ENCODE data around the gene CORO1C. TPM values are rescaled to one million over a fixed set of nuclear protein-coding genes. Genes with fewer than 3 reads are reported as not detected.
A peak's percentile ranks its signal among the peaks of the same experiment; 100 is the strongest.

The CORO1C gene
- total and polyA plus RNA-seq, 9 of the 15 experiments (the other 6 are each of a cell fraction or from before 2014, with no cell fraction given) = 55.2 to 280 (median 150) TPM

DNA sequence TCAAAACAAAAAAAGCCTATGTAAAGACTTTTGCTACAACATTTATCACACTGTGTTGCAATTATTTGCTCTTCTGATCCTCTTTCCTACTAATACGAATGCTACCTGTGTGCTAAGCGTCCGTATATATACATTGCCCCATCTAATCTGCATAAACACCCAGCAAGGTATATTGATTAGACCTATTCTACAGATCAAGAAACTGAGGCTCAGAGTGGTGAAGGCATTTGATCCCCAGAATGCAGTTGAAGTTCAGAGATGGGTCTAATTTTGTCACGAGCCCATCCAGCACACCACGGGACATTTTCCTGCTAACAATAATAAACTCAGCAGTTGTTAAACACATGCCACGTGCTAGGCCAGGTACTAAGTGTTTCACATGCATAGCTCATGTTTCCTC is 25.1 kb upstream of the CORO1C start (continued):
- TF ChIP-seq ZNF140 (CRISPR knock-in tag; IDR thresholded peaks at IDR 0.05) (no peak), TGIF2 (CRISPR knock-in tag; IDR thresholded peaks at IDR 0.05) (no peak), FOXM1 (IDR thresholded peaks at IDR 0.05; ENCODE audit: low read depth) (no peak), FOXM1 (CRISPR knock-in tag; IDR thresholded peaks at IDR 0.05; ENCODE audit: low read depth) (no peak), CCAR2 (IDR thresholded peaks at IDR 0.05; ENCODE audit: low read depth, low read length) (no peak), RBM25 (IDR thresholded peaks at IDR 0.05; ENCODE audit: low read depth, low read length, severe bottlenecking) (peak; percentile 75), NCOA2 (IDR thresholded peaks at IDR 0.05; ENCODE audit: partially characterized antibody in 2 of 2) (no peak)
- TF ChIP-seq, protein P1, sequence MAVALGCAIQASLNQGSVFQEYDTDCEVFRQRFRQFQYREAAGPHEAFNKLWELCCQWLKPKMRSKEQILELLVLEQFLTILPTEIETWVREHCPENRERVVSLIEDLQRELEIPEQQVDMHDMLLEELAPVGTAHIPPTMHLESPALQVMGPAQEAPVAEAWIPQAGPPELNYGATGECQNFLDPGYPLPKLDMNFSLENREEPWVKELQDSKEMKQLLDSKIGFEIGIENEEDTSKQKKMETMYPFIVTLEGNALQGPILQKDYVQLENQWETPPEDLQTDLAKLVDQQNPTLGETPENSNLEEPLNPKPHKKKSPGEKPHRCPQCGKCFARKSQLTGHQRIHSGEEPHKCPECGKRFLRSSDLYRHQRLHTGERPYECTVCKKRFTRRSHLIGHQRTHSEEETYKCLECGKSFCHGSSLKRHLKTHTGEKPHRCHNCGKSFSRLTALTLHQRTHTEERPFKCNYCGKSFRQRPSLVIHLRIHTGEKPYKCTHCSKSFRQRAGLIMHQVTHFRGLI (CRISPR knock-in tag; IDR thresholded peaks at IDR 0.05) = no peak

DNA sequence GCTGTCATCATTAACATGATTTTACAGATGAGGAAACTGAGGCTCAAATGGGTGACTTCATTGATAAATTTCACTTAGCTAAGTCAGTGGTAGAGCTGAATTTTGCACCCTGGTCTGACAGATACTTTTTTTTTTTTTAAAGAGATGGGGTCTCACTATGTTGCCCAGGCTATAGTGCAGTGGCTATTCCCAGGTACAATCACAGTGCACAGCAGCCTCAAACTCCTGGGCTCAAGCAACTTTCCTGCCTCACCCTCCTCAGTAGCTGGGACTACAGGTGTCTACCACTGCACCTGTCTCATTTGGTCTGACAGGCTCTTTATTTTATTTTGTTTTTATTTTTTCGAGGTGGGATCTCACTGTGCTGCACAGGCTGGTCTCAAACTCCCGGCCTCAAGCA is 24.2 kb upstream of the CORO1C start:
- H3K4me3 ChIP-seq = no peak overlapping the region
- H3K4me2 ChIP-seq (ENCODE audit: insufficient read depth, low read length) = no peak overlapping the region
- ChIA-PET CTCF (ENCODE audit: low intra/inter-chr PET ratio) (no interaction called here), POLR2A (interaction anchor here (0.6 to 1.0 kb wide), 2 partner anchors 15 to 23 kb away, joined by 3 to 4 read pairs; no protein-coding TSS in a partner anchor)
- H3K4me1 ChIP-seq (replicated peaks in 1 of 2; ENCODE audit: control insufficient read depth in 2 of 2, insufficient read depth in 2 of 2, low read length in 2 of 2) = peaks cover 2 to 5% of the 10 kb centered on the region in 2 experiments; a peak in 3 of 5 replicates
- TF ChIP-seq POU5F1 (IDR thresholded peaks at IDR 0.05; ENCODE audit: borderline replicate concordance, low read depth, low read length, partially characterized antibody) (no peak), YY1 (IDR thresholded peaks at IDR 0.05; ENCODE audit: borderline replicate concordance in 1 of 3, control insufficient read depth in 1 of 3, extremely low read depth in 1 of 3, insufficient read depth in 3 of 3, insufficient read length in 1 of 3, insufficient replicate concordance in 2 of 3, low read depth in 1 of 3, low read length in 2 of 3) (no peak), RBM25 (IDR thresholded peaks at IDR 0.05; ENCODE audit: low read depth, low read length, severe bottlenecking) (peak; percentile 36), ZFP30 (CRISPR knock-in tag; IDR thresholded peaks at IDR 0.05; ENCODE audit: borderline replicate concordance) (no peak), GTF2F1 (IDR thresholded peaks at IDR 0.05; ENCODE audit: low read depth, low read length) (no peak), ZNF121 (CRISPR knock-in tag; conservative IDR thresholded peaks at IDR 0.05) (peak; percentile 93)
- H3K9me3 ChIP-seq (replicated peaks; ENCODE audit: control insufficient read depth, insufficient read depth, low read depth, low read length) = no peaks in the 10 kb centered on the region
- intact Hi-C loops (cut with micrococcal nuclease) = no loop called here
- DNase-seq (ENCODE audit: extremely low read depth in 1 of 4, low spot score in 3 of 4) (no peak), FAIRE-seq (no peak), ATAC-seq (no peak)
- no peaks in the 10 kb centered on the region for H3K79me2 ChIP-seq (ENCODE audit: control insufficient read depth, insufficient read depth, low read length)
- no peak overlapping the region for H3K9ac ChIP-seq (ENCODE audit: insufficient read depth in 1 of 2, low read depth in 2 of 2, low read length in 2 of 2)
- no peaks in the 10 kb centered on the region for H3K9me1 ChIP-seq (ENCODE audit: control insufficient read depth, insufficient read depth, low read length)
- WGBS (ENCODE audit: insufficient coverage, low coverage, missing lambda C conversion rate) = 30% methylated on average over 2 of the region's 2 CpGs
- H3K27me3 ChIP-seq (ENCODE audit: control insufficient read depth in 2 of 2, insufficient read depth in 2 of 2, low read length in 2 of 2) = no peaks in the 10 kb centered on the region
- H3K36me3 ChIP-seq (ENCODE audit: control insufficient read depth, insufficient read depth, low read length) = no peaks in the 10 kb centered on the region
- in situ Hi-C loops (cut with MboI) = no loop called here
- no TSS peak for BruUV-seq (replicated peaks)
- no peak overlapping the region for H3K27ac ChIP-seq (ENCODE audit: extremely low read depth, low read depth, low read length)
- no peaks in the 10 kb centered on the region for H4K20me1 ChIP-seq (replicated peaks; ENCODE audit: control insufficient read depth, insufficient read depth, low read length)
- no peak overlapping the region for H2AFZ ChIP-seq (ENCODE audit: low read depth, low read length)
